ENCODE data around the gene NRP1.

Gene NRP1

GRCh38 chr10:33352175-33352574 lies 17.7 kb upstream of the NRP1 start:
- ATAC-seq: peak; percentile 39
- no peak for TF ChIP-seq ISL1 (CRISPR knock-in tag; IDR thresholded peaks at IDR 0.05)
- no peak for TF ChIP-seq ZNF565 (CRISPR knock-in tag; conservative IDR thresholded peaks at IDR 0.05; ENCODE audit: low read depth)
- no peak for TF ChIP-seq ARNTL (CRISPR knock-in tag; IDR thresholded peaks at IDR 0.05; ENCODE audit: borderline replicate concordance, low read depth)
- TF ChIP-seq OSR1 (CRISPR knock-in tag; IDR thresholded peaks at IDR 0.05): no peak
- no peak for TF ChIP-seq PPARA (CRISPR knock-in tag; IDR thresholded peaks at IDR 0.05; ENCODE audit: borderline replicate concordance)
- TF ChIP-seq ESRRG (CRISPR knock-in tag; IDR thresholded peaks at IDR 0.05): no peak
- TF ChIP-seq ZNF70 (CRISPR knock-in tag; IDR thresholded peaks at IDR 0.05): no peak
- TF ChIP-seq GLIS3 (CRISPR knock-in tag; IDR thresholded peaks at IDR 0.05): no peak
- no peak for TF ChIP-seq TOX (CRISPR knock-in tag; IDR thresholded peaks at IDR 0.05; ENCODE audit: borderline replicate concordance)
- TF ChIP-seq RARB (CRISPR knock-in tag; IDR thresholded peaks at IDR 0.05): no peak
- no peak for TF ChIP-seq CREB5 (CRISPR knock-in tag; IDR thresholded peaks at IDR 0.05; ENCODE audit: low read depth)
- TF ChIP-seq POU6F1 (CRISPR knock-in tag; IDR thresholded peaks at IDR 0.05; ENCODE audit: borderline replicate concordance, low read depth): no peak
- no peak for TF ChIP-seq TSHZ2 (CRISPR knock-in tag; IDR thresholded peaks at IDR 0.05)
- no peak for TF ChIP-seq CSDC2 (CRISPR knock-in tag; IDR thresholded peaks at IDR 0.05)

GRCh38 chr10:33350041-33350440 lies 15.6 kb upstream of the NRP1 start:
- no peak for TF ChIP-seq CSDC2 (CRISPR knock-in tag; IDR thresholded peaks at IDR 0.05)
- TF ChIP-seq PATZ1 (CRISPR knock-in tag; IDR thresholded peaks at IDR 0.05; ENCODE audit: borderline replicate concordance): no peak
- TF ChIP-seq ZNF70 (CRISPR knock-in tag; IDR thresholded peaks at IDR 0.05): no peak
- no peak for TF ChIP-seq ESRRG (CRISPR knock-in tag; IDR thresholded peaks at IDR 0.05)
- no peak for TF ChIP-seq TCF4 (CRISPR knock-in tag; IDR thresholded peaks at IDR 0.05; ENCODE audit: borderline replicate concordance)
- TF ChIP-seq ZFP3 (CRISPR knock-in tag; IDR thresholded peaks at IDR 0.05): no peak
- TF ChIP-seq BACH2 (CRISPR knock-in tag; IDR thresholded peaks at IDR 0.05; ENCODE audit: borderline replicate concordance): no peak
- no peak for ATAC-seq

- no peak for ATAC-seq
- no peak for TF ChIP-seq TOX (CRISPR knock-in tag; IDR thresholded peaks at IDR 0.05; ENCODE audit: borderline replicate concordance)
- TF ChIP-seq SNAI2 (CRISPR knock-in tag; IDR thresholded peaks at IDR 0.05): no peak
- no peak for TF ChIP-seq GLIS3 (CRISPR knock-in tag; IDR thresholded peaks at IDR 0.05)
- no peak for TF ChIP-seq ZC3H10 (CRISPR knock-in tag; IDR thresholded peaks at IDR 0.05)
- no peak for TF ChIP-seq OSR1 (CRISPR knock-in tag; IDR thresholded peaks at IDR 0.05)
- no peak for TF ChIP-seq POU6F1 (CRISPR knock-in tag; IDR thresholded peaks at IDR 0.05; ENCODE audit: borderline replicate concordance, low read depth)
- TF ChIP-seq ZFP30 (CRISPR knock-in tag; IDR thresholded peaks at IDR 0.05): no peak
- no peak for TF ChIP-seq ZNF565 (CRISPR knock-in tag; conservative IDR thresholded peaks at IDR 0.05; ENCODE audit: low read depth)
- no peak for TF ChIP-seq ISL1 (CRISPR knock-in tag; IDR thresholded peaks at IDR 0.05)
- no peak for TF ChIP-seq RARB (CRISPR knock-in tag; IDR thresholded peaks at IDR 0.05)
- no peak for TF ChIP-seq ESRRG (CRISPR knock-in tag; IDR thresholded peaks at IDR 0.05)
Observed at GRCh38 chr10:33349268-33349667, 14.8 kb upstream of the NRP1 start.
